SK-N-DZ (cell line): ENCODE results near the gene SMAD7.
A peak's percentile ranks its signal among the peaks of the same experiment; 100 is the strongest.

ENCODE experiments used
- DNase-seq: peaks from one replicate; pipeline ENCODE4 v3.0.0-alpha.2; 2015; ENCODE audit warnings: low spot score

Gene SMAD7

DNA sequence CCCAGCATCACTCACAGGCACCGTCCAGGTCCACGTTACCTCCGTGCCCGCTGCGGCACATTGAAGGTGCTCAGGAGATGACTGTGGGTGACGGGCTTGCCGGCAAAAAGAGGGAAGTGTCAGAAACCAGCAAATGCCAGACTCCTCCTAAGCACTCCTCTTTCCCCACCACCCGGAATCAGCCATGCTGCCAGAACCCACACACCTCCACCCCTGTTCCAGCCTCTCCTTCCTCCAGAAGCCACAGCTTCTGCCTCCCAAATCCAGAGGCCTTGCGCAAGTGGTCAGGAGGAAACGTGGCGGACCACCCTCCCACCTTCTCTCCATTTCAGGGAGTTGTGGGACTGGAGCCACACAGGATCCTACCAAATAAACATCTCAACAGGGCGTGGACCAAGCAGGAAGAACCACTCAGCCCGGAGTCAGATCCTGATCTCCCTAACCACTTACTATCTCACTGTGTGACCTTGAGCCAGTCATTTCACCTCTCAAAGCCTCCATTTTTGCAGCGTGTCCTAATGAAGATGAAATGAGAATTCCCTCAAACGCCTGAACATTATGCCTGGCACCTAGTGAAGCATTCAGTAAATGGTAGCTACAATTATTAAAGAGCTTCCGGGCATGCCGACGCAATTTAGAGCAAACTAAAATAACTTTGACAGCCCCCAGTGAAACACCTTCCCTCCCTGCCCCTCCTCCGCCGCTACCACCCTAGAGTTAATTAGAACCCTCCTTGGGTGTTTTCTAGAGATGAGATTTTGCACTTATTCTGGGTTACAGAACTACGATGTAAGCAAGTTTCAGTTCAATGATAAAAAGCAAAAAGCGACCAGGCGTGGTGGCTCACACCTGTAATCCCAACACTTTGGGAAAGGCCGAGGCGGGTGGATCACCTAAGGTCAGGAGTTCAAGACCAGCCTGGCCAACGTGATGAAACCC lies 32.9 kb downstream of the SMAD7 start:
- no peak for DNase-seq

DNA sequence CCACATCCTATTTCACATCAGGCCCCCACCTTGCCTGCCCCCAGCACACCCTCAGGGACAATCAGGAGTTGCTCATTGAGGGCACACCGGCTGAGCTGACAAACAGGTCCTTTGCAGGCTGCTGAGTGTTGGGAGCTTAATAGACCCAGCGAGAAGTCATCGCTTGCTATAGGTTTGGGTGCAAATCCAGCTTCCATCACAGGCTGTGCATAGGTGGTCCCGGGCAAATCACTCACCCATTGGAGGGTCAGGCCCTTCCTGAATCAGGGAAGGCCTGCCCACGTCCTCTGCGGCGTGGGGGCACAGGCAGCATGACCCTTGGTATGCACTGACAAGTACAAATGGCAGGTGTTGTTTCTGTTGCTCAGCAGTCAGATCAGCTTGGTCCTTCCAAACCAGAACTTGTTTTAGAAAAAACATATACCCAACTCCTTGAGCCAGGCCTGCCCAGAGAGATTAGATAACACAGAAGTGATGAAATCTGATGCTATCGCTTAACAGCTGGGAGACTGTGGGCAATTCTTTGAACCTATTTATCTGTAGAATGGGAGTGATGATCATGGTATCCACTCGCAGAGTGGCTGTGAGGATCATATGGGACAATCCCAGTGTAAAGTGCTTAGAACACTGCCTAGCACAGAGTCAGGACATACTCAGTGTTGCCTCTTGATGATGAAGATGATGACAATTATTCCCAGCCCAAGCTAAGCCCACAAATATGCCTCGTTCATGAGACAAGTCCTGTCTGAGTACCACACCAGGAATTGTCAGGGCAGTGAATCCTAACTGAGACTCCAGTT lies 34.9 kb downstream of the SMAD7 start:
- DNase-seq, result no peak

DNA sequence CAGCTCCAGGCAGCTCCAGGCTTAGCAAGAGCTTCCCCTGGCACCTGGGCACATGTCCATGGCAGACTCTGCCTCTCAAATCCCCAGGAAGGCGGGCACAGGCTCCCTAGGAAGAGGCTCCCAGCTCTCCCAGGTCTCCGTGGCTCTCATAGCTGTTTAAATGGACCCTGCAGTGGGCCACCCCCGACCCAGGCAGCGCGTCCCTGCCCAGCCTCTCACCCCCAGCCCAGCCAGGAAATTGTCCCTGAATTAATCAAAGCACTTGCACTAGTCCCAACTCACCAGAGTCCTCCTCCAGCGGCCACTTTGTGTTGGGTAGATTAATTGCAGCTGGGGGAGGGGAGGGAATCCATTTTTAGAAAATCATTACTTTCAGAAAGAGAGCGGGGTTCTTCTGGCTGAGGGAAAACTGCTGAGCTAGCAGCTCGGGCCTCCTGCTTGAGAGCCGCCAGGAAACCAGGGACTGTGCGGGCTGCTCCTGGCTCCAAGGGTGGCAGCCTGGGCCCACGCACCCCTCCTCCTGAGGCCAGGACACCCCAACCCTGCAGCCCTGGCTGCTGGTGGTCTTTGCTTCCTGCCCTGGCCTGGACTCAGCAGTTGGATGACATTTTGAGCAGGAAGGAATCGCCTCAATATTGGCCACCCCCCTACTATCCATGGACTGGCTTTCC lies 36.0 kb downstream of the SMAD7 start:
- no peak for DNase-seq

DNA sequence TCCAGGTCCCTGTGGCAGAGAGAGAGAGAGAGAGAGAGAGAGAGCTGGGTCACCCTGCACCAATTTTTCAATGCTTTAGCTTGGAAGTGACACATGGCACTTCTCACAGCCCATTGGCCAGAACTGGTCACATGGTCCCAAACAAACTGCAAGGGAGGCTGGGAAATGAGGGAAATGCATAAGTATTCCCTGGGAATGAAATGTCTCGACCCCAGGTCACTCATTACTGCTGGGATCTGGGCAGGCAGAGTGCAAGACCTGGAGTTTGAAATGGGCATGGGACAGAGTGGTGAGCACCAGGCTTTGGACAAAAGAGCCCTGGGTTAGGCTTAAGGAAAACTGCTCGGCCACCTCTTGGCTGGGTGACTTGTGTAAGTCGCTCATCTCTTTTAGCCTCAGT lies 37.0 kb downstream of the SMAD7 start:
- DNase-seq, result no peak

DNA sequence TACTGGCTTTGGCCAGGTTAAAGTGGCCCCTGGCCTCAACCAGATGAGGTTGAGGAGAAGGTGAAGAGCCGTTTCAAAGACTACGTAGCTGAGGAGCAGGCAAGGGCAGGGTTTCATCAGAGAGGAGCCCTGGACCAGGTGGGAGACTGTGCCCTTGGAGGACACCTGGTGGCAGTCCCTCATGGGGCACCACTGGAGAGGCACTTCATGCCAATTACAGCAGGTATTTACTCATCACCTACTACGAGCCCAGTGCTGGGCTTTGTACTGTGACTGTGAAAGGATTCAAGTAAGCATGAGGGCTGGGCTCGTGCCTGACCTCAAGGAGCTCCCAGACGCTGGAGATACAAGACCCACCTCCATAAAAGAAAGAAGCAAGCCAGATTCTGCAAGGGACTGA lies 37.6 kb downstream of the SMAD7 start:
- DNase-seq, result no peak

DNA sequence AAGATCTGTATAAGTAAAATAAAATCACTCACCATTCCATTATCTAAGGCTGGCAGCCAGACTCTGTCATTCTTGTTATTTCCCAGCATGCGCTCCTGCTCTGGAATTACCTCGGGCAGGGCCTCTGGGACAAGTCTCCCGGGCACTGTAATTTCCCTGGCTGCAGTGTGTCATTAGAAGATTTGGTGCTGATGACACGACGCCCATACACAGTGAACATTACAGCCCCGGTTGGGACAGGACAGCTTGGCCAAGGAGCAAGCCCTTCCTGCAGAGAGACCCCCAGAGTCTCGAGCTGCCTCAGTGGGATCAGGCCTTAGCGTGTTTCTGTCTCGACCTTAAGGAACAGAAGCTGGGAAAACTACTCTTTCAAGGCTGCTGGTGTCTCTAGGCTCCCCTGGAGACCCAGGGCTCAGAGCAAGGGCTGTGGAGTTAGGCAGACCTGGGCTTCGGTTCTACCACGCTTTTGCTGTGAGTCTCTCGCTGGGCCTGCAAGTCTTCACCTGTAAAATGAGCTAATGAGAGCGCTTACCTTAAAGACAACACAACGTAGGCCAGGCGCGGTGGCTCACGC lies 39.7 kb downstream of the SMAD7 start:
- DNase-seq, result no peak

DNA sequence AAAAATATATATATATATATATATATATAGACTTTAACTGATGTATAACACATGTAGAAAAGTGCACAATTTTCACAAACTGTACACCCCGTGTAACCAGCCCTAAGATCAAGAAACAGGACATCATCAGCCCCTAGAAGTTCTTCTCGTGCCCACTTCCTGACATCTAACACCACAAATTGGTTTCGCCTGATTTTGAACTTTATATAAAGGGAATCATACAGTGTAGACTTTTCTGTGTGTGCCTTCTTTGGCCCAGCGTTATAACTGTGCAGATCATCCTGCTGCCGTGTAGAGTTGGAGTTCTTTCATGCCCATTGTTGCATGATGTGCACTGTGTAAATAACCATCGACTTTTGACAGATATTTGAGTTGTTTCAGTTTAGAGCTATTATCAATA lies 41.0 kb downstream of the SMAD7 start:
- DNase-seq, result no peak

DNA sequence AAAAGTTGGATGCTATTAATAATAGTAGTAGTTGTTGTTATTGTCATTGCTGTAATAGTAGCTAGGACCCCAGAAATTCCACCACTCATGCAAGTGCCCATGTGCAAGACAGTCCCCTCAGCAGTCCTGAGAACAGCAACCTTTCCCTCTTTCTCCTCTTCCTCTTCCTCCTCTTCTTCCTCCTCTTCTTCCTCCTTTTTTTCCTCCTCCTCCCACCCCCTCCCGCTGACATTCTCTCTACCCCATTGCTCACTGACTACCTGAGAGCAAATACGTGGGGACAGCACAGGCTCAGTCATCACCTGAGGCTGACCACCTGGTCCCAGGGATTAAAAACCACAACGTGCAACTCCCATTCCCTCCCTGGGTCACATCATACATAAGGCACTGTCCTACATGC lies 41.8 kb downstream of the SMAD7 start:
- DNase-seq, result no peak

DNA sequence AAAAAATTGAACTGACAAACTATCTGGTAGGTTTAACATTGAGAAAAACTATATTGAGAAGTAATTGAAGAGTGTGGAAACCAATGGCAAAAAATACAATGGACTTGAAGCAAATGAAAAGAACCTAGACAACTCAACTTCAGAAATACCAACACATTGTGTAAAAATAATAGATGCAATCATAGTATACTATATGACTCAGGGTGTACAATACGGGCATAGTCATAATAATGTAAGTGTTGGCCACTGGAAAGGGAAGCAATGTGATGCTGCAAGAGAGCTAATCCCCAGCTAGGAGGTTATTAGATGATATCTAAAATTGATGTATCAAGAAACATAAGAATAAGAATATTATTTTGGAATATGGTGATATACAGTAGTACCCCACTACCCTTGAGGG lies 45.3 kb downstream of the SMAD7 start:
- no peak for DNase-seq

DNA sequence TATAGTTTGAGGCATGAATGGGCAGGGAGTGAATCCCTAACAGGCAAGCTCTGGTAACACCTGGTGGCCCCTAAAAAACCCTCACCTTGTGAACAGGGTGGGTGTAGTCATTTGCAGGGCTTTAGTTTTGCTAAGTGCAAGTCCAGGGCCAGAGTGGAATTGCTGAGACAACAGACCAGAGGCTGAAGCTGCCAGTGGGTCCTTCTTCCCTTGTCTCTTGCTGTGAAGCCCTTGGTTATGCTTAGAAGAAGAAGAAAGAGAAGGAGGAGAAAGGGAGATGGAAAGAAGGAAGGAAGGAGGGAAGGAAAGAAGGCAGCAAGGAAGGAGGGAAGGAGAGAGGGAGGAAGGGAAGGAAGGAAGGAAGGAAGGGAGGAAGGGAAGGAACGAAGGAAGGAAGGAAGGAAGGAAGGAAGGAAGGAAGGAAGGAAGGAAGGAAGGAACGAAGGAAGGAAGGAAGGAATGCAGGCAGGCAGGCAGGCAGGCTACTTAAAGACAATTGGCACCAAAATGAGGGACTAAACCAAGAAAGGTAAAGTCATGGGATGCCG lies 45.8 kb downstream of the SMAD7 start:
- DNase-seq, result no peak

DNA sequence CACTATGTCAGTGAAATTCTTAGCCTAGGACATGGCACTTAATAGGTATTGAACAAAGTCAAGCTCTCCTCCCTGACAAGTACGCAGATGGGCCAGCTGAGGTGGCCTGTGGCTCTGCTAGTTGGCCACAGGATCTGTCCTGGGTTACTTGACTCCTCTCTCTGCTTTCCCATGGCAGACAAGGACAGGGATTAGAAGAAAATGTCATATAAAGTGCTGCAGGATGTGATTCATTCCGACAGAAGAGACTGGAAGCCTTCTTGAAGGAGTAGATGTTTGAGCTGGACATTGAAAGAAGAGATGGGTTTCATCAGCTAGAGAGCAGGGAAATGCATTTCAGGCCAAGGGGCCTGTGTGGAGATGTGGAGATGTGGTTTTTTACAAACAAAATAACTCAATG lies 46.7 kb downstream of the SMAD7 start:
- no peak for DNase-seq

DNA sequence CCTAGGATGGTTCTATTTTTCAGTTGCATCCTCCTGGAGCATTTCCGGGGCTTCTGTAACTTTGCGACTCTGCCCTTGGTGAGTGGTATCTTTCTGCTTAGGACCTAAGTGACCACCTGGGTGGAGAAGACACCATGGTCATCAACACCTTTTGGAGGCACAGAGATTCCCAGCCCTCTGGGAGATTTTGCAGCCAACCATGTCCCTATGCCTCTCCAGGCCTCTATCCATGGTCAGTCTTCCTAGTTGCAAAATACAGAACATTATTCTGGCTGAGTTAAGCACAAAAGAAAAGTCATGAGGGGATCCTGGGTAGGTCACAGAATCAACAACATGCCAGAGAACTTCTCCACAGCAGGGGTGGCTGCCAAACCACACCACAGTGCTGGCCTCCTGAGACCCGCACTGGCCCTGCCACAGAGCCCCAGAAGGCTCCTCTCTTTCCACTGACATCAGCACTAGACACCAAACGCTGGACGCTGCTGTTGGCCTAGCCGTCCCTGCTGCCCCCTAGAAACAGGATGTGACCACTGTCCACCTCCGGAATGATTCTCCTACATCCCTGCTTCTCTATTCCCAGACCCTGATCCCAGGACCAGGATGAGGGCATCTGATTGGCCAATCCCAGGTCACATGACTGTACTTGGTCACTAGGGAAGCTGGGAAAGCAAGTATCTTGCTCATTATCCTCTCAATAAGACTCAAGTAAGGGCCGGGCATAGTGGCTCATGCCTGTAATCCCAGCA lies 47.7 kb downstream of the SMAD7 start:
- no peak for DNase-seq

DNA sequence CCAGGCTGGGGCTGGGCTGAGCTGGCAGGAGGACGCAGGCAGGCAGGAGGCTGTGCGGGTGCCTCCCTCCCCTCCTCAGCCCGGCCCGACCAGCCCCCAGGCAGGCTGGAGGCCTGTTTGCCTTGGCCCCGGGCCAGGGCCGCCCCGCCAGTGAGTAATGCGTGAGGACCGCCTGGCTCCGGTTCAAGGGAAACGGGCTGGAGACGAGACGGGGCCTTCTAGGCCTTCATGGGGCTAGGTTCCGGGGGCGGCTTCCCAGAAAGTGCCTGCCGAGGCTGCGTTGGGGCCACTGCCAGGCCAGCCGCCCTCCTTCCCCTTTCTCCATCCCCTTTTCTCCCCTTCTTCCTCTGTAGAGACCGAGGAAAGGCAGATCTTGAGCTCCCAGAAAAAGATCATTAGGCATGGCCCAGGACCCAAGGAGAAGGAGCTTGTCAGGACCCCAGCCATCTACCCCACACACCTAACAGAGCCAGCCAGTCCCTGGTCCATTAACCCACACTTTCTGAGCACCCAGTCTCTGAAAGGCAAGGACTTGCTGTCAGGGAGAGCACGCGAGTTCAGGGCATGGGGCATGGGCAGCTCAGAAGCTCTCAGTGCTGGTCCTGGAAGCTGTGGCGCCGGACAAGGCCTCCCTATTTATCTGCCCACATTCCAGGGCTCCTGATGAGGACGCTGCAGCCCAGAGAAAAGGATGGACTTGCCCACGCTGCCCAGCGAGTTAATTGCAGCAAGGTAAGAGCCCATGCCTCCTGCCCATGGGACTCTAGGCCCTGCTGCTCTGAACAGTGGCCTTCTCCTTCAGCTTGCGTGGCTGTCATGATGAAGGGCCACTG lies 48.5 kb downstream of the SMAD7 start:
- peak; percentile 58 for DNase-seq

DNA sequence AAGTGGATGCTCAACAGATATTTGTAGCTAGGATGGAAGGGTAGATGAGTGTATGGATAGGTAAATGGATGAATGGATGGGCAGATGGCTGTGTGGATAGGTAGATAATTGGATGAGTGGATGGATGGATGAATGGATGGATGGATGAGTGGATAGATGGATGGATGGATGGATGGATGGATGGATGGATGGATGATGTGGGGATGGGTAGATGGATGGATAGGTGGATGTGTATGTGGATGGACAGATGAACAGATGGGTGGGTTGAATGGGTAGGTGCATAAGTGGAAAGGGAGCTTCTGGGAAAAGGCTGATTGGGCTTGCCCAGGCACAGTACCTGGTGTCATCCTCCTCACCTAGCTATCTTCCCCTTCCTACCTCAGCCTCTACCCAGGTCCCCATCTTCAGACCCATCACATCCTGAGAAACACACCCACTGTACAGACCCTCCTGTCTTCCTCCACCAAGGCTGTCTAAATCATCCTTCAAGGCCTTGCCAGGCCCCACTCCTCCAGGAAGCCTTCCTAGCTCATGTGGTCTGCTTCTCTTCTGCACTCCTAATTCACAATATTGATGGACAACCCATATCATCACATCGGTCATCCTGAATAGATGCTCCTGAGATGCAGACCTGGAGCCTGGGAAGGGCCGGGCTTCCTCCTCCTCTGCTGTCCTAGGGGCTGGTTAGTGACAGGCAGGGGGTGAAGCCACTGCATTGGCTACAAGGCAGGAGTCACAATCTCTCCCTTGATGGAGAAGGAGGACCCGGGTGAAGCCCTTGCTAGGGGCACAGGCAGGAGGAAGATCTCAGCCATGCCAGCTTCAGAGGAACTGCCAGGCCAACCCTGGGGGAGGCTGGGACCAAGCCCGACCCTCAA lies 49.4 kb downstream of the SMAD7 start:
- DNase-seq, result peak; percentile 46

DNA sequence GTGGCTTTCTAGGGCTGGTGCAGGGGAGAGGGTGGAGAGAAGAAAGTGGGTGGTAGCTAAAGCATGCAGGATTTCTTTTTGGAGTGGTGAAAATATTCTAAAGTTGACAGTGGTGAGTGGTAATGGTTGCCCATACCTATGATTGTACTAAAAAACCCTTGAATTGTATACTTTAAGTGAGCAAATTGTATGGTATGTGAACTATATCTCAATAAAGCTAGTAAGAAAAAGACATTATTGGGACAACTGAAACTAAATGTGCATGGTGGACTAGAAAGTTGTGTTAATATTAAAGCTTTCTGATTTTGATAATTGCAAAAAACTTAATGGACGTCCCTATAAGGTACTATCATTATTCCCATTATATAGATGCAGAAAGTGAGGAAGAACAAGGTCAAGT lies 50.3 kb downstream of the SMAD7 start:
- DNase-seq, result no peak

DNA sequence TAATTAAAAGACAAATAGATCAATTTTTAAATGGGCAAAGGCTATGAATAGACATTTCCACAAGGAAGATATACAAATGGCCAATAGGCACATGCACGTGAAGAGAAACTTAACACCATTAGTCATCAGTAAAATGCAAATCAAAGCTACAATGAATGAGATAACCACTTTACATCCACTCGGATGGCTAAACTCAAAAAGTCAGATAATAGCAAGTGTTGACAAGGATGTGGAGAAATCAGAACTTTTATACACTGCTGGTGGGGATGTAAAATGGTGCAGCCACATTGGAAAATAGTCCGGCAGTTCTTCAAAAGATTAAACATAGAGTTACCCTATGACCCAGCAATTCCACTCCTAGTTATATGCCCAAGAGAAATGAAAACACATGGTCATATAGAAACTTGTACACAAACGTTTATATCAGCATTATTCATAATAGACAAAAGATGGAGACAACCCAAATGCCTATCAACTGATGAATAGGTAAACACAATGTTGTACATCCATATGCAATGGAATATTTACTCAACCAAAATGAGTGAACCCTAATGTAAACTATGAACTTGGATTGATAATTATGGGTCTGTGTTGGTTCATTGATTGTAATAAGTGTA lies 51.1 kb downstream of the SMAD7 start:
- DNase-seq, result no peak

DNA sequence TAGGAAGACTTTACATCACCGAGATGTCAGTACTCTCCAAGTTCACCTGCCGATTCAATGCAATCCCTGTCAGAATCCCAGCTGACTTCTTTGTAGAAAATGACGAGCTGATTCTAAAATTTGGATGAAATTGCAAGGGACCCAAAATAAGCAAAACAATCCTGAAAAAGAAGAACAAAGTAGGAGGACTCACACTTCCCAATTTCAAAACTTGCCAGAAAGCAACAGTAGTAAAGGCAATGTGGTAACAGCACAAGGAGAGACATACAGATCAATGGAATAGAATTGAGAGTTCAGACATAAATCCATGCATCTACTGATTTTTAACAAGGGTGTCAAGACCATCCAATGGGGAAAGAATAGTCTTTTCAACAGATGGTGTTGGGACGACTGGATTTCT lies 52.2 kb downstream of the SMAD7 start:
- DNase-seq, result no peak

DNA sequence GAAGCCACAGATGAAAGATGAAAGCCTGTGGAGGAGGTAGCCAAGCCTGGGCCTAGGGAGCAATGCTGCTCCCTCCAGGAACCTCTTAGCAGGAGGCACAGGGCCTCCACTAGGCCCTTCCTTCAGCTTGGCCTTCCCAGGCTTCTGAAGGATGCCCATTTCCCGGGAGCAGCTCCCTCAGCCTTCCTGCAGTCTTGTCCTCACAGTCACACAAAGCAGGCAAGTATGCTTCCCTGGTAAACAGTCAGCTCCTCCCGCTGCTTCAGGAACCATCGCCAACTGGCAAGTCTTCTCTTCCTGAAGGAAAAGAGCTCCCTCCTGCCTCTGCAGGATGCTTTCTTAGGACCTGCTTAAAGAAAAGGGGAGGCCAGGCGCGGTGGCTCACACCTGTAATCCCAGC lies 53.2 kb downstream of the SMAD7 start:
- DNase-seq, result no peak
